Neural progenitor cell (in vitro differentiated cells): Measurements from ENCODE around the gene CD200R1. TPM values are rescaled to one million over a fixed set of nuclear protein-coding genes. Genes with fewer than 3 reads are reported as not detected.
A peak's percentile ranks its signal among the peaks of the same experiment; 100 is the strongest.

Source experiments
- DNase-seq: peaks from one replicate; pipeline ENCODE4 v3.0.0-alpha.2; 2016; ENCODE audit warnings: low spot score
- H2AFZ ChIP-seq: fragments of 200-600 bp; sonication (generic); replicated peaks from 2 replicates; pipeline ENCODE4 v1.6.1; 2016; ENCODE audit warnings: antibody characterized with exemption
- H3F3A ChIP-seq: fragments of 200-600 bp; sonication (generic); 2 replicates; pipeline ENCODE4 v1.6.1; 2016; ENCODE audit warnings: antibody characterized with exemption, low read depth
- H3K27ac ChIP-seq: fragments of 200-600 bp; sonication (generic); 2 replicates; pipeline ENCODE4 v1.5.1; 2016; ENCODE audit warnings: mild to moderate bottlenecking
- H3K27me3 ChIP-seq: fragments of 200-600 bp; sonication (generic); 2 replicates; pipeline ENCODE4 v1.6.1; 2016; ENCODE audit warnings: mild to moderate bottlenecking, moderate library complexity
- H3K36me3 ChIP-seq: fragments of 200-600 bp; sonication (generic); 2 replicates; pipeline ENCODE4 v1.5.1; 2016
- H3K4me1 ChIP-seq: fragments of 200-600 bp; sonication (generic); 2 replicates; pipeline ENCODE4 v1.6.1; 2016; ENCODE audit warnings: mixed run types
- H3K4me2 ChIP-seq: fragments of 200-600 bp; sonication (generic); 2 replicates; pipeline ENCODE4 v1.6.1; 2016
- H3K4me3 ChIP-seq: fragments of 200-600 bp; sonication (generic); 2 replicates; pipeline ENCODE4 v1.5.1; 2016
- H3K79me2 ChIP-seq: fragments of 200-600 bp; sonication (generic); 2 replicates; pipeline ENCODE4 v1.6.1; 2016; ENCODE audit warnings: low read depth
- H3K9ac ChIP-seq: fragments of 200-600 bp; sonication (generic); 2 replicates; pipeline ENCODE4 v1.6.1; 2016
- H3K9me3 ChIP-seq: fragments of 200-600 bp; sonication (generic); 2 replicates; pipeline ENCODE4 v1.5.1; 2016; ENCODE audit warnings: low read depth
- H4K20me1 ChIP-seq: fragments of 200-600 bp; sonication (generic); 2 replicates; pipeline ENCODE4 v1.6.1; 2016; ENCODE audit warnings: low read depth
- H3K27ac Mint-ChIP-seq: 3 replicates; pipeline ENCODE4 v1.8.0; 2021; ENCODE audit warnings: mixed read lengths
- H3K27me3 Mint-ChIP-seq: 2 replicates; pipeline ENCODE4 v1.8.0; 2022; ENCODE audit warnings: low read depth, mild to moderate bottlenecking, inconsistent platforms, moderate library complexity, mixed read lengths; ENCODE audit not compliant: insufficient read depth
- H3K36me3 Mint-ChIP-seq: 3 replicates; pipeline ENCODE4 v1.8.0; 2021; ENCODE audit warnings: mixed read lengths
- H3K4me1 Mint-ChIP-seq: 3 replicates; pipeline ENCODE4 v1.8.0; 2021; ENCODE audit warnings: mixed read lengths
- H3K4me3 Mint-ChIP-seq: 3 replicates; pipeline ENCODE4 v1.8.0; 2021; ENCODE audit warnings: mild to moderate bottlenecking, moderate library complexity, mixed read lengths
- H3K9me3 Mint-ChIP-seq: 3 replicates; pipeline ENCODE4 v1.8.0; 2020; ENCODE audit warnings: mixed read lengths
- CTCF ChIP-seq: fragments of 200-600 bp; sonication (generic); IDR thresholded peaks from 2 replicates; pipeline ENCODE4 v1.5.1; 2017; ENCODE audit warnings: antibody characterized with exemption, mild to moderate bottlenecking
- EZH2 ChIP-seq: fragments of 200-600 bp; sonication (generic); IDR thresholded peaks from 2 replicates; pipeline ENCODE4 v1.6.1; 2017; ENCODE audit warnings: antibody characterized with exemption, mild to moderate bottlenecking, moderate library complexity
- EZH2phosphoT487 ChIP-seq: fragments of 200-600 bp; sonication (generic); IDR thresholded peaks from 2 replicates; pipeline ENCODE4 v1.6.1; 2017; ENCODE audit warnings: antibody characterized with exemption
- total RNA-seq: library from RNA; depleted of rRNA; stranded (reverse); fragments of >200 nt; gene quantifications from 2 replicates; pipeline ENCODE4 v1.2.3, GENCODE V29; 2015; ENCODE audit warnings: low replicate concordance

Gene CD200R1
- total RNA-seq, 1 donor from 2014 or later = not detected

GRCh38 chr3:112900113-112900512 lies 74.8 kb downstream of the CD200R1 start:
- peak overlapping the region; percentile 76 for H2AFZ ChIP-seq
- no peaks in the 10 kb centered on the region for H3K4me1 ChIP-seq
- H3K36me3 ChIP-seq = no peaks in the 10 kb centered on the region
- no peak overlapping the region for H3K4me2 ChIP-seq
- no peaks in the 10 kb centered on the region for H3K27me3 ChIP-seq
- Mint-ChIP-seq H3K4me3 (no peak overlapping the region), H3K27me3 (peaks cover 4% of the 10 kb centered on the region), H3K9me3 (peaks cover 13% of the 10 kb centered on the region), H3K4me1 (no peaks in the 10 kb centered on the region), H3K27ac (no peak overlapping the region), H3K36me3 (no peaks in the 10 kb centered on the region)
- H3K27ac ChIP-seq = no peak overlapping the region
- no peak overlapping the region for H3K4me3 ChIP-seq
- H3K79me2 ChIP-seq = no peaks in the 10 kb centered on the region
- DNase-seq = no peak
- TF ChIP-seq CTCF = no peak
- no peak for TF ChIP-seq EZH2
- no peak for TF ChIP-seq EZH2phosphoT487
- H3K9ac ChIP-seq = no peak overlapping the region
- H4K20me1 ChIP-seq = no peaks in the 10 kb centered on the region
- H3F3A ChIP-seq = no peaks in the 10 kb centered on the region
- H3K9me3 ChIP-seq = peaks cover 7% of the 10 kb centered on the region

GRCh38 chr3:112897791-112898190 lies 77.1 kb downstream of the CD200R1 start:
- H3K9me3 ChIP-seq = no peaks in the 10 kb centered on the region
- TF ChIP-seq EZH2 = no peak
- Mint-ChIP-seq H3K27ac (no peak overlapping the region), H3K4me1 (no peaks in the 10 kb centered on the region), H3K9me3 (no peaks in the 10 kb centered on the region), H3K36me3 (no peaks in the 10 kb centered on the region), H3K4me3 (no peak overlapping the region), H3K27me3 (no peaks in the 10 kb centered on the region)
- no peaks in the 10 kb centered on the region for H3F3A ChIP-seq
- H3K4me3 ChIP-seq = no peak overlapping the region
- H3K27ac ChIP-seq = no peak overlapping the region
- H3K79me2 ChIP-seq = no peaks in the 10 kb centered on the region
- peaks cover 5% of the 10 kb centered on the region for H3K4me1 ChIP-seq
- H3K36me3 ChIP-seq = no peaks in the 10 kb centered on the region
- H3K4me2 ChIP-seq = no peak overlapping the region
- no peak overlapping the region for H3K9ac ChIP-seq
- no peak overlapping the region for H2AFZ ChIP-seq
- H4K20me1 ChIP-seq = no peaks in the 10 kb centered on the region
- DNase-seq = no peak
- no peaks in the 10 kb centered on the region for H3K27me3 ChIP-seq

- Histone ChIP-seq H3K9me3 (no peaks in the 10 kb centered on the region), H3K79me2 (no peaks in the 10 kb centered on the region), H3K27me3 (no peaks in the 10 kb centered on the region), H3K4me3 (no peak overlapping the region), H4K20me1 (no peaks in the 10 kb centered on the region), H3K4me1 (peaks cover 13% of the 10 kb centered on the region), H3K9ac (no peak overlapping the region), H3F3A (no peaks in the 10 kb centered on the region), H3K36me3 (no peaks in the 10 kb centered on the region), H2AFZ (peak overlapping the region; percentile 93), H3K4me2 (no peak overlapping the region), H3K27ac (no peak overlapping the region)
- Mint-ChIP-seq H3K4me3 (no peak overlapping the region), H3K4me1 (peaks cover 7% of the 10 kb centered on the region), H3K27ac (no peak overlapping the region), H3K9me3 (peaks cover 2% of the 10 kb centered on the region), H3K27me3 (no peaks in the 10 kb centered on the region), H3K36me3 (no peaks in the 10 kb centered on the region)
- peak; percentile 20 for DNase-seq
- TF ChIP-seq EZH2 (no peak), EZH2phosphoT487 (no peak), CTCF (no peak)
These were observed 80.6 kb downstream of the CD200R1 start for GRCh38 chr3:112894258-112894657.

- no peaks in the 10 kb centered on the region for H3K9me3 ChIP-seq
- no peaks in the 10 kb centered on the region for H3K79me2 ChIP-seq
- H3K36me3 Mint-ChIP-seq = no peaks in the 10 kb centered on the region
- H3K36me3 ChIP-seq = no peaks in the 10 kb centered on the region
- H3K27me3 Mint-ChIP-seq = peaks cover 2% of the 10 kb centered on the region
- H3K4me3 Mint-ChIP-seq = no peak overlapping the region
- H3K4me2 ChIP-seq = peak overlapping the region; percentile 18
- no peak overlapping the region for H3K4me3 ChIP-seq
- no peaks in the 10 kb centered on the region for H3K27me3 ChIP-seq
- H3K9me3 Mint-ChIP-seq = peaks cover 2% of the 10 kb centered on the region
- H3F3A ChIP-seq = no peaks in the 10 kb centered on the region
- peak overlapping the region; percentile 91 for H2AFZ ChIP-seq
- no peak overlapping the region for H3K9ac ChIP-seq
- H3K4me1 Mint-ChIP-seq = peaks cover 11% of the 10 kb centered on the region
- H3K4me1 ChIP-seq = peaks cover 11% of the 10 kb centered on the region
- H3K27ac ChIP-seq = no peak overlapping the region
- TF ChIP-seq EZH2 = no peak
- no peak for TF ChIP-seq CTCF
- TF ChIP-seq EZH2phosphoT487 = no peak
- no peaks in the 10 kb centered on the region for H4K20me1 ChIP-seq
- DNase-seq = no peak
- no peak overlapping the region for H3K27ac Mint-ChIP-seq
These were observed 85.5 kb downstream of the CD200R1 start for GRCh38 chr3:112889357-112889756.
